C4-2B (cell line): ENCODE data around the gene STING1.

Experiments used
- ZFX ChIP-seq: fragments of 450-650 bp; IDR thresholded peaks from 2 replicates; pipeline ENCODE4 v1.6.1; 2017
- TF ChIP-seq, protein P1 (sequence below): fragments of 450-650 bp; conservative IDR thresholded peaks from 2 replicates; pipeline ENCODE4 v1.5.1; 2017; ENCODE audit warnings: mild to moderate bottlenecking

DNA sequence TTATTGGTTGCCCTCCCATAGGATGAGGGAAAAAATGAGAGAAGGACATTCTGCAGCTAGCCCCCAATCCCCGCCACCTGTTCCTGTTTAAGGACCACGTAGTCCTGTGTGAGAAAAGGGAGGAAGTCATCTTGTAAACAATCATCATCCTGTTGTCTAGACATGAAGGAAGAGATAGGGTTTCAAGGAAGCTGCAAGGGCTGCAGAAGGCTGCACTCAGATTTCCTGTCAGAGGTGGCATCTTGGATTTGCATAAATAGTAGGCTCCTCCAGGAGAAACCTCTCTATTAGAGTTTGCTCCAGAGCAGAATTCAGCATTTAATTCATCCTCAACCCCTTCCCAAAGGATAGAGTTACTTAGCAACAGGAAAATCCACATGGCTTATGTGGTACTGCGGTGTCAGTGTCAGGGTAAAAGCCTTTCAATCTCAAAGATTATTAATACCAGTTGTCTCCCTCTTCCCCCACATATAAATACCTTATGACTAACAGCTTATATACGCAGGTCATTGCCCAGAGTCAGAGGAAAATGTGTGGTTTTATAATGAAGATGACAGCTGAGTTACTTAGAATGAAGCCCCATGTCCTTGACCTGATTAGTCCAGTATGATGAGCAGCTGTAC lies 38.6 kb downstream of the STING1 start:
- TF ChIP-seq, protein P1, sequence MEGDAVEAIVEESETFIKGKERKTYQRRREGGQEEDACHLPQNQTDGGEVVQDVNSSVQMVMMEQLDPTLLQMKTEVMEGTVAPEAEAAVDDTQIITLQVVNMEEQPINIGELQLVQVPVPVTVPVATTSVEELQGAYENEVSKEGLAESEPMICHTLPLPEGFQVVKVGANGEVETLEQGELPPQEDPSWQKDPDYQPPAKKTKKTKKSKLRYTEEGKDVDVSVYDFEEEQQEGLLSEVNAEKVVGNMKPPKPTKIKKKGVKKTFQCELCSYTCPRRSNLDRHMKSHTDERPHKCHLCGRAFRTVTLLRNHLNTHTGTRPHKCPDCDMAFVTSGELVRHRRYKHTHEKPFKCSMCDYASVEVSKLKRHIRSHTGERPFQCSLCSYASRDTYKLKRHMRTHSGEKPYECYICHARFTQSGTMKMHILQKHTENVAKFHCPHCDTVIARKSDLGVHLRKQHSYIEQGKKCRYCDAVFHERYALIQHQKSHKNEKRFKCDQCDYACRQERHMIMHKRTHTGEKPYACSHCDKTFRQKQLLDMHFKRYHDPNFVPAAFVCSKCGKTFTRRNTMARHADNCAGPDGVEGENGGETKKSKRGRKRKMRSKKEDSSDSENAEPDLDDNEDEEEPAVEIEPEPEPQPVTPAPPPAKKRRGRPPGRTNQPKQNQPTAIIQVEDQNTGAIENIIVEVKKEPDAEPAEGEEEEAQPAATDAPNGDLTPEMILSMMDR = no peak
- TF ChIP-seq ZFX = no peak
